Left lung (tissue), 10 donors: Measurements from ENCODE around the gene TRAPPC5. TPM values are rescaled to one million over a fixed set of nuclear protein-coding genes. Genes with fewer than 3 reads are reported as not detected.

Source experiments
- ATAC-seq: fragments of 200-7000 bp; cut with Tn5 transposase; one replicate; pipeline ENCODE4 v1.9.1; 2020; ENCODE audit warnings: moderate library complexity
- DNase-seq, 4 donors: peaks; one replicate each; pipeline ENCODE4 v3.0.0-alpha.2; 2013 to 2020
- H3K27ac ChIP-seq, 2 donors: fragments of 200-600 bp; sonication (generic) in 1 of 2; one replicate each; pipeline versions ENCODE4 v1.5.0 to v1.8.0; 2020 to 2021
- H3K27me3 ChIP-seq, 2 donors: fragments of 200-600 bp; sonication (generic) in 1 of 2; one replicate each; pipeline versions ENCODE4 v1.5.0 to v1.8.0; 2020 to 2021
- H3K36me3 ChIP-seq, 2 donors: fragments of 200-600 bp; sonication (generic) in 1 of 2; one replicate each; pipeline versions ENCODE4 v1.5.0 to v1.8.0; 2020 to 2021
- H3K4me1 ChIP-seq, 2 donors: fragments of 200-600 bp; one replicate each; pipeline ENCODE4 v1.8.0; 2021
- H3K4me3 ChIP-seq, 2 donors: fragments of 200-600 bp; sonication (generic) in 1 of 2; one replicate each; pipeline versions ENCODE4 v1.5.0 to v1.8.0; 2020 to 2021; ENCODE audit warnings: mild to moderate bottlenecking in 1 of 2
- H3K9me3 ChIP-seq, 2 donors: fragments of 200-600 bp; sonication (generic) in 1 of 2; one replicate each; pipeline versions ENCODE4 v1.5.0 to v1.8.0; 2020 to 2021
- CTCF ChIP-seq, 2 donors: fragments of 200-600 bp; sonication (generic) in 1 of 2; IDR thresholded peaks; one replicate each; pipeline versions ENCODE4 v1.5.0 to v1.8.0; 2021; ENCODE audit warnings: antibody characterized with exemption in 2 of 2
- intact Hi-C, 2 donors: fragments of 100-400 bp; cut with DNase I; formaldehyde crosslinking; loops; one replicate each; pipeline versions ENCODE4 v1.11.2 to v1.14.2; 2022
- polyA plus RNA-seq, 6 donors: library from polyadenylated mRNA; unstranded; fragments of 120-200 nt; gene quantifications; one replicate each; pipeline ENCODE4 v1.2.1, GENCODE V29; 2013; ENCODE audit not compliant: insufficient read length in 6 of 6
- total RNA-seq, 2 donors: library from RNA; stranded (reverse); fragmentation: NEBNext Ultra II Directional; extraction: Animal tissue kit (Norgen Biotek cat#: 25700); gene quantifications; one replicate each; pipeline ENCODE4 v1.2.1, GENCODE V29; 2021
- donor health status: DM: no; HTN: yes; CAD: no.
- donor health status: DM: no; HTN: no; CAD: no.

Gene TRAPPC5
- total and polyA plus RNA-seq, 8 donors, result 25.7 to 106 (median 42.8) TPM

GRCh38 chr19:7652061-7652641, 28.5 kb upstream of the TRAPPC5 start:
- intact Hi-C loops, result no loop called here
- Histone ChIP-seq H3K36me3 (peaks cover 0 to 13% of the 10 kb centered on the region in 2 donors), H3K27ac (peak overlapping the region; percentile 51 to 97), H3K27me3 (no peaks in the 10 kb centered on the region), H3K4me3 (peak overlapping the region in 1 of 2 donors; percentile 17), H3K4me1 (peaks cover 4 to 62% of the 10 kb centered on the region in 2 donors), H3K9me3 (no peaks in the 10 kb centered on the region)
- DNase-seq (peak; percentile 75 to 97 (median 89)), ATAC-seq (peak; percentile 88)
- peak; percentile 97 to 99 for TF ChIP-seq CTCF (IDR thresholded peaks at IDR 0.05)

- ATAC-seq (no peak), DNase-seq (no peak)
- TF ChIP-seq CTCF (IDR thresholded peaks at IDR 0.05), result no peak
- Histone ChIP-seq H3K27ac (peak overlapping the region in 1 of 2 donors; percentile 97), H3K4me1 (peaks cover 4 to 78% of the 10 kb centered on the region in 2 donors), H3K9me3 (no peaks in the 10 kb centered on the region), H3K4me3 (no peak overlapping the region), H3K36me3 (no peaks in the 10 kb centered on the region), H3K27me3 (no peaks in the 10 kb centered on the region)
- intact Hi-C loops, result no loop called here
Measured at GRCh38 chr19:7654401-7654800, 26.2 kb upstream of the TRAPPC5 start.

- H3K9me3 ChIP-seq, result no peaks in the 10 kb centered on the region
- H3K27me3 ChIP-seq, result peaks cover 0 to 4% of the 10 kb centered on the region in 2 donors
- intact Hi-C loops, result no loop called here
- no peak for DNase-seq
- H3K4me1 ChIP-seq, result peaks cover 4 to 78% of the 10 kb centered on the region in 2 donors
- no peak for ATAC-seq
- H3K4me3 ChIP-seq, result no peak overlapping the region
- TF ChIP-seq CTCF (IDR thresholded peaks at IDR 0.05), result no peak
- H3K27ac ChIP-seq, result peak overlapping the region in 1 of 2 donors; percentile 97
- H3K36me3 ChIP-seq, result no peaks in the 10 kb centered on the region
Measured at GRCh38 chr19:7655581-7655980, 25.1 kb upstream of the TRAPPC5 start.

- peaks cover 0 to 4% of the 10 kb centered on the region in 2 donors for H3K27me3 ChIP-seq
- no peaks in the 10 kb centered on the region for H3K9me3 ChIP-seq
- TF ChIP-seq CTCF (IDR thresholded peaks at IDR 0.05), result no peak
- peaks cover 3 to 77% of the 10 kb centered on the region in 2 donors for H3K4me1 ChIP-seq
- no peaks in the 10 kb centered on the region for H3K36me3 ChIP-seq
- peak overlapping the region; percentile 47 to 97 for H3K27ac ChIP-seq
- intact Hi-C loops, result no loop called here
- H3K4me3 ChIP-seq, result peak overlapping the region in 1 of 2 donors; percentile 9
- peak; percentile 84 for ATAC-seq
- peak in 2 of 4 donors; percentile 76 to 83 for DNase-seq
Measured at GRCh38 chr19:7657131-7657751, 23.4 kb upstream of the TRAPPC5 start.

GRCh38 chr19:7658219-7658686, 22.4 kb upstream of the TRAPPC5 start:
- no peaks in the 10 kb centered on the region for H3K36me3 ChIP-seq
- intact Hi-C loops, result no loop called here
- TF ChIP-seq CTCF (IDR thresholded peaks at IDR 0.05), result no peak
- H3K4me3 ChIP-seq, result peak overlapping the region in 1 of 2 donors; percentile 9
- ATAC-seq, result peak; percentile 46
- H3K27me3 ChIP-seq, result peaks cover 0 to 4% of the 10 kb centered on the region in 2 donors
- no peak for DNase-seq
- H3K27ac ChIP-seq, result peak overlapping the region in 1 of 2 donors; percentile 97
- H3K4me1 ChIP-seq, result peaks cover 0 to 67% of the 10 kb centered on the region in 2 donors
- H3K9me3 ChIP-seq, result no peaks in the 10 kb centered on the region
